Astrocyte of the cerebellum (primary cell): Measurements from ENCODE around the gene AP3S1.
A peak's percentile ranks its signal among the peaks of the same experiment; 100 is the strongest.

ENCODE experiments used
- DNase-seq: peaks from one replicate; pipeline ENCODE4 v3.0.0-alpha.2; 2011; ENCODE audit warnings: low read depth
- H3K4me3 ChIP-seq: 2 replicates; pipeline ENCODE4 v1.5.1; 2011; ENCODE audit warnings: mild to moderate bottlenecking, low read depth, low read length, moderate library complexity
- CTCF ChIP-seq: IDR thresholded peaks from 2 replicates; pipeline ENCODE4 v1.5.1; 2012; ENCODE audit warnings: low read length, low read depth, moderate library complexity, mild to moderate bottlenecking; ENCODE audit errors: missing control alignments
- in situ Hi-C: cut with HindIII; loops from 2 replicates; pipeline ENCODE4 v1.10.0; 2017; ENCODE audit warnings: low sequenced_read_pairs

Gene AP3S1

GRCh38 chr5:115841382-115842088, at the start of gene AP3S1, which contains the start of gene ATG12:
Gene AP3S1 (plus strand): TSS chr5:115841935. CDS start chr5:115842038, 103 bp downstream.
Gene ATG12 (minus strand): TSS chr5:115841565. CDS start chr5:115841552, 13 bp downstream.
- H3K4me3 ChIP-seq = peak within 1 kb of the TSS; percentile 85
- in situ Hi-C loops = no loop called here
- TF ChIP-seq CTCF = no peak
- peak; percentile 83 for DNase-seq

GRCh38 chr5:115795700-115796099, 46.0 kb upstream of the AP3S1 start:
- no peak for DNase-seq
- no peak overlapping the region for H3K4me3 ChIP-seq
- no peak for TF ChIP-seq CTCF
- in situ Hi-C loops = no loop called here

GRCh38 chr5:115796656-115797055, 45.1 kb upstream of the AP3S1 start:
- DNase-seq = no peak
- H3K4me3 ChIP-seq = no peak overlapping the region
- in situ Hi-C loops = no loop called here
- no peak for TF ChIP-seq CTCF

GRCh38 chr5:115798252-115798651, 43.5 kb upstream of the AP3S1 start:
- in situ Hi-C loops = no loop called here

GRCh38 chr5:115800108-115800507, 41.6 kb upstream of the AP3S1 start:
- H3K4me3 ChIP-seq = no peak overlapping the region
- in situ Hi-C loops = no loop called here
- TF ChIP-seq CTCF = no peak
- no peak for DNase-seq

More at GRCh38 chr5:115798252-115798651, 43.5 kb upstream of the AP3S1 start:
- H3K4me3 ChIP-seq = no peak overlapping the region
- no peak for DNase-seq
- TF ChIP-seq CTCF = no peak

- in situ Hi-C loops = no loop called here
- TF ChIP-seq CTCF = no peak
Measured at GRCh38 chr5:115801152-115801551, 40.6 kb upstream of the AP3S1 start.

GRCh38 chr5:115801984-115802383, 39.8 kb upstream of the AP3S1 start:
- no peak for TF ChIP-seq CTCF
- no peak for DNase-seq
- in situ Hi-C loops = no loop called here
- H3K4me3 ChIP-seq = no peak overlapping the region

More at GRCh38 chr5:115801152-115801551, 40.6 kb upstream of the AP3S1 start:
- no peak overlapping the region for H3K4me3 ChIP-seq
- DNase-seq = no peak
